PC-9 (cell line): ENCODE measurements around the gene ABCC3. TPM values are rescaled to one million over a fixed set of nuclear protein-coding genes. Genes with fewer than 3 reads are reported as not detected.

Experiments
- BruUV-seq: library from RNA; stranded (reverse); fragments of 400-500 nt; replicated peaks from 2 replicates; lab custom pipeline; 2021; lab: Mats Ljungman, UMichigan
- CTCF ChIA-PET: fragments of 300-600 bp; sonication (Branson Sonifier 250); formaldehyde crosslinking; loops from one replicate; lab custom pipeline; 2022; ENCODE audit warnings: antibody characterized with exemption; lab: Charles Lee
- POLR2A ChIA-PET: fragments of 300-600 bp; sonication (Branson Sonifier 250); formaldehyde crosslinking; loops from one replicate; lab custom pipeline; 2022; ENCODE audit warnings: antibody characterized with exemption; ENCODE audit not compliant: unreplicated experiment; lab: Charles Lee
- DNase-seq, 2 experiments: peaks; one replicate each; pipeline versions ENCODE4 v3.0.0 to v3.0.0-alpha.2; 2015 to 2022; ENCODE audit warnings: mixed read lengths in 1 of 2
- H2AFZ ChIP-seq: fragments of 200-600 bp; sonication (generic); 2 replicates; pipeline ENCODE4 v1.8.1; 2017; ENCODE audit warnings: antibody characterized with exemption
- H3F3A ChIP-seq: fragments of 200-600 bp; sonication (generic); 2 replicates; pipeline ENCODE4 v1.8.1; 2017; ENCODE audit warnings: antibody characterized with exemption, mild to moderate bottlenecking, low read depth; ENCODE audit not compliant: insufficient read depth
- H3K27ac ChIP-seq: fragments of 200-600 bp; sonication (generic); 2 replicates; pipeline ENCODE4 v1.6.1; 2016; ENCODE audit warnings: mixed run types
- H3K27me3 ChIP-seq: fragments of 200-600 bp; sonication (generic); 2 replicates; pipeline ENCODE4 v1.6.1; 2016; ENCODE audit warnings: low read depth, mixed run types; ENCODE audit not compliant: insufficient read depth
- H3K36me3 ChIP-seq: fragments of 200-600 bp; sonication (generic); 2 replicates; pipeline ENCODE4 v1.6.1; 2016; ENCODE audit warnings: low read depth, mixed run types
- H3K4me1 ChIP-seq: fragments of 200-600 bp; sonication (generic); replicated peaks from 2 replicates; pipeline ENCODE4 v1.6.1; 2016; ENCODE audit warnings: mixed run types; ENCODE audit not compliant: insufficient read depth
- H3K4me2 ChIP-seq: fragments of 200-600 bp; sonication (generic); 2 replicates; pipeline ENCODE4 v1.6.1; 2017; ENCODE audit warnings: mixed run types
- H3K4me3 ChIP-seq: fragments of 200-600 bp; sonication (generic); 2 replicates; pipeline ENCODE4 v1.6.1; 2016; ENCODE audit warnings: mixed run types
- H3K79me2 ChIP-seq: fragments of 200-600 bp; sonication (generic); 2 replicates; pipeline ENCODE4 v1.6.1; 2017; ENCODE audit warnings: low read depth, mixed run types
- H3K9me2 ChIP-seq: fragments of 200-600 bp; sonication (generic); 2 replicates; pipeline ENCODE4 v1.8.1; 2017; ENCODE audit warnings: mild to moderate bottlenecking; ENCODE audit not compliant: insufficient read depth
- H3K9me3 ChIP-seq: fragments of 200-600 bp; sonication (generic); 2 replicates; pipeline ENCODE4 v1.8.1; 2016; ENCODE audit warnings: low read depth; ENCODE audit not compliant: insufficient read depth
- H4K20me1 ChIP-seq: fragments of 200-600 bp; sonication (generic); 2 replicates; pipeline ENCODE4 v1.8.1; 2017; ENCODE audit not compliant: insufficient read depth
- CTCF ChIP-seq: fragments of 200-600 bp; sonication (generic); conservative IDR thresholded peaks from 2 replicates; pipeline ENCODE4 v1.6.1; 2017; ENCODE audit warnings: mixed run types, antibody characterized with exemption, mild to moderate bottlenecking, moderate library complexity
- EZH2 ChIP-seq: fragments of 200-600 bp; sonication (generic); IDR thresholded peaks from 2 replicates; pipeline ENCODE4 v1.8.0; 2017; ENCODE audit warnings: antibody characterized with exemption, low read depth
- intact Hi-C: fragments of 100-400 bp; cut with micrococcal nuclease; formaldehyde crosslinking; loops from one replicate; pipeline ENCODE4 v1.10.0; 2022; ENCODE audit not compliant: unreplicated experiment
- total RNA-seq: library from RNA; stranded (reverse); gene quantifications from 2 replicates; pipeline ENCODE4 v1.2.3, GENCODE V29; 2021

ABCC3 gene
- total RNA-seq, 1 experiment from 2014 or later: 221 TPM

GRCh38 chr17:50662632-50663225 lies 28.0 kb downstream of the ABCC3 start:
- Histone ChIP-seq H3F3A (peaks cover 94% of the 10 kb centered on the region), H3K9me2 (no peaks in the 10 kb centered on the region), H4K20me1 (no peaks in the 10 kb centered on the region), H3K9me3 (no peaks in the 10 kb centered on the region), H3K4me1 (peaks cover 74% of the 10 kb centered on the region), H2AFZ (no peak overlapping the region), H3K36me3 (peaks cover 22% of the 10 kb centered on the region), H3K27ac (peak overlapping the region; percentile 97), H3K27me3 (no peaks in the 10 kb centered on the region), H3K79me2 (peaks cover 18% of the 10 kb centered on the region; the same call in 1 of the 2 replicates), H3K4me2 (peak overlapping the region; percentile 65), H3K4me3 (no peak overlapping the region)
- DNase-seq: no peak
- POLR2A ChIA-PET: no interaction called here
- CTCF ChIA-PET: interaction anchor here (1.6 kb wide), 1 partner anchor 35 kb away, joined by 4 read pairs; no protein-coding TSS in a partner anchor
- no TSS peak for BruUV-seq
- intact Hi-C loops: no loop called here
- TF ChIP-seq CTCF (no peak), EZH2 (no peak)

- H3K27ac ChIP-seq: 0 out of 2 replicates have a peak overlapping the region, but pooled peaks have one; percentile 97
- no peak for DNase-seq
- POLR2A ChIA-PET: interaction anchor here (0.6 kb wide), 1 partner anchor 11 kb away, joined by 4 read pairs; no protein-coding TSS in a partner anchor
These were observed 29.2 kb downstream of the ABCC3 start for GRCh38 chr17:50663812-50664374.

More at GRCh38 chr17:50663812-50664374, 29.2 kb downstream of the ABCC3 start:
- Histone ChIP-seq H3K4me2 (no peak overlapping the region), H2AFZ (no peak overlapping the region), H3K9me2 (no peaks in the 10 kb centered on the region), H3K36me3 (peaks cover 25% of the 10 kb centered on the region), H3K79me2 (peaks cover 18% of the 10 kb centered on the region; the same call in 1 of the 2 replicates), H3K4me3 (no peak overlapping the region), H3K27me3 (no peaks in the 10 kb centered on the region), H3K9me3 (no peaks in the 10 kb centered on the region), H3K4me1 (peaks cover 74% of the 10 kb centered on the region), H4K20me1 (no peaks in the 10 kb centered on the region), H3F3A (peaks cover 92% of the 10 kb centered on the region)
- CTCF ChIA-PET: no interaction called here
- TF ChIP-seq CTCF (no peak), EZH2 (no peak)
- intact Hi-C loops: no loop called here
- no TSS peak for BruUV-seq
